DOHH2 (cell line): ENCODE data around the gene SHANK2.

Experiments used
- H3F3A ChIP-seq: fragments of 200-600 bp; sonication (generic), shearing (Covaris generic); 2 replicates; pipeline ENCODE4 v1.6.0; 2016; ENCODE audit warnings: antibody characterized with exemption, mild to moderate bottlenecking; ENCODE audit not compliant: control insufficient read depth, insufficient read depth
- H3K27ac ChIP-seq: fragments of 200-600 bp; sonication (generic); 2 replicates; pipeline ENCODE4 v1.5.1; 2014; ENCODE audit warnings: low read depth, mild to moderate bottlenecking, low read length, moderate library complexity
- H3K27me3 ChIP-seq: fragments of 200-600 bp; sonication (generic); 2 replicates; pipeline ENCODE4 v1.6.1; 2014; ENCODE audit warnings: mild to moderate bottlenecking, low read length, mixed read lengths; ENCODE audit not compliant: control insufficient read depth
- H3K36me3 ChIP-seq: fragments of 200-600 bp; sonication (generic); 2 replicates; pipeline ENCODE4 v1.6.1; 2014; ENCODE audit warnings: mild to moderate bottlenecking, low read length, moderate library complexity, mixed read lengths; ENCODE audit not compliant: control insufficient read depth
- H3K4me1 ChIP-seq: fragments of 200-600 bp; sonication (generic); 2 replicates; pipeline ENCODE4 v1.6.1; 2014; ENCODE audit warnings: mild to moderate bottlenecking, low read length, mixed read lengths; ENCODE audit not compliant: control insufficient read depth
- H3K4me2 ChIP-seq: fragments of 200-600 bp; sonication (generic); 2 replicates; pipeline ENCODE4 v1.6.0; 2014; ENCODE audit warnings: mild to moderate bottlenecking, low read length, moderate library complexity
- H3K4me3 ChIP-seq: fragments of 200-600 bp; sonication (generic); 2 replicates; pipeline ENCODE4 v1.5.1; 2014; ENCODE audit warnings: mild to moderate bottlenecking, low read length, mixed read lengths
- H3K79me2 ChIP-seq: fragments of 200-600 bp; sonication (generic); 2 replicates; pipeline ENCODE4 v1.6.1; 2014; ENCODE audit warnings: mild to moderate bottlenecking, low read length, mixed read lengths; ENCODE audit not compliant: control insufficient read depth
- H3K9me2 ChIP-seq: fragments of 200-600 bp; sonication (generic); replicated peaks from 2 replicates; pipeline ENCODE4 v1.6.1; 2014; ENCODE audit warnings: mild to moderate bottlenecking, low read length, mixed read lengths; ENCODE audit not compliant: control insufficient read depth
- H3K9me3 ChIP-seq: fragments of 200-600 bp; sonication (generic); 2 replicates; pipeline ENCODE4 v1.6.1; 2014; ENCODE audit warnings: antibody characterized with exemption, low read length, mixed read lengths; ENCODE audit not compliant: control insufficient read depth, insufficient read depth
- H4K20me1 ChIP-seq: fragments of 200-600 bp; sonication (generic); 2 replicates; pipeline ENCODE4 v1.6.0; 2014; ENCODE audit warnings: low read depth, mild to moderate bottlenecking, antibody characterized with exemption, low read length, moderate library complexity; ENCODE audit not compliant: control insufficient read depth, insufficient read depth
- CTCF ChIP-seq: fragments of 200-600 bp; sonication (generic); IDR thresholded peaks from one replicate; pipeline ENCODE4 v1.5.1; 2014; ENCODE audit warnings: antibody characterized with exemption, mild to moderate bottlenecking, low read depth, low read length; ENCODE audit not compliant: poor library complexity, severe bottlenecking
- EZH2phosphoT487 ChIP-seq: fragments of 200-600 bp; sonication (generic); IDR thresholded peaks from 2 replicates; pipeline ENCODE4 v1.6.1; 2017; ENCODE audit warnings: borderline replicate concordance, mild to moderate bottlenecking, antibody characterized with exemption, low read length, moderate library complexity, mixed read lengths

The SHANK2 gene

GRCh38 chr11:71252269-71252769 lies at the start of gene SHANK2:
Gene SHANK2 (minus strand): TSS chr11:71252577. CDS start chr11:71147326, 105,251 bp downstream.
- TF ChIP-seq CTCF (no peak), EZH2phosphoT487 (no peak; the same call in 1 of the 2 replicates)
- Histone ChIP-seq H4K20me1 (no peaks in the 10 kb centered on the region), H3K9me2 (no peaks in the 10 kb centered on the region), H3K4me2 (peak within 1 kb of the TSS; percentile 59), H3K27ac (no peak within 1 kb of the TSS), H3K9me3 (no peaks in the 10 kb centered on the region), H3K4me3 (peak within 1 kb of the TSS; percentile 53), H3F3A (no peaks in the 10 kb centered on the region), H3K4me1 (peaks cover 18% of the 10 kb centered on the region), H3K36me3 (no peaks in the 10 kb centered on the region), H3K79me2 (no peaks in the 10 kb centered on the region), H3K27me3 (peaks cover 53% of the 10 kb centered on the region)

GRCh38 chr11:71301858-71302533 lies 49.6 kb upstream of the SHANK2 start:
- Histone ChIP-seq H3K4me1 (no peaks in the 10 kb centered on the region), H3K36me3 (no peaks in the 10 kb centered on the region), H3K9me2 (no peaks in the 10 kb centered on the region), H3K4me2 (no peak overlapping the region), H4K20me1 (no peaks in the 10 kb centered on the region), H3K9me3 (no peaks in the 10 kb centered on the region), H3K4me3 (no peak overlapping the region), H3F3A (no peaks in the 10 kb centered on the region), H3K79me2 (no peaks in the 10 kb centered on the region), H3K27ac (no peak overlapping the region), H3K27me3 (peaks cover 8% of the 10 kb centered on the region; the same call in 1 of the 2 replicates)
- no peak for TF ChIP-seq CTCF
- TF ChIP-seq EZH2phosphoT487 = no peak

GRCh38 chr11:71301046-71301857 lies 48.9 kb upstream of the SHANK2 start:
- H4K20me1 ChIP-seq = no peaks in the 10 kb centered on the region
- TF ChIP-seq EZH2phosphoT487 = no peak
- no peak for TF ChIP-seq CTCF
- H3K79me2 ChIP-seq = no peaks in the 10 kb centered on the region
- no peaks in the 10 kb centered on the region for H3F3A ChIP-seq
- no peak overlapping the region for H3K4me2 ChIP-seq
- H3K4me1 ChIP-seq = no peaks in the 10 kb centered on the region
- no peak overlapping the region for H3K27ac ChIP-seq
- H3K9me3 ChIP-seq = no peaks in the 10 kb centered on the region
- H3K36me3 ChIP-seq = no peaks in the 10 kb centered on the region
- H3K9me2 ChIP-seq = no peaks in the 10 kb centered on the region
- peaks cover 8% of the 10 kb centered on the region; the same call in 1 of the 2 replicates for H3K27me3 ChIP-seq
- no peak overlapping the region for H3K4me3 ChIP-seq
